HepG2 (cell line): ENCODE results near the gene CEACAM3. TPM values are rescaled to one million over a fixed set of nuclear protein-coding genes. Genes with fewer than 3 reads are reported as not detected.

Experiments
- AKNA ChIP-seq: sonication (generic); formaldehyde crosslinking; IDR thresholded peaks from 2 replicates; pipeline ENCODE4 v1.4.0; 2020; ENCODE audit warnings: missing genetic modification reagents, borderline replicate concordance
- SALL1 ChIP-seq: sonication (generic); formaldehyde crosslinking; IDR thresholded peaks from 2 replicates; pipeline ENCODE4 v1.8.0; 2022; ENCODE audit warnings: mild to moderate bottlenecking, missing genetic modification reagents
- SNAPC4 ChIP-seq: sonication (generic); formaldehyde crosslinking; IDR thresholded peaks from 2 replicates; pipeline ENCODE4 v1.4.0; 2020; ENCODE audit warnings: mild to moderate bottlenecking, missing genetic modification reagents
- TBP ChIP-seq: sonication (generic); formaldehyde crosslinking; IDR thresholded peaks from 2 replicates; pipeline ENCODE4 v1.5.0; 2020; ENCODE audit warnings: missing genetic modification reagents
- YEATS2 ChIP-seq: sonication (generic); formaldehyde crosslinking; IDR thresholded peaks from 2 replicates; pipeline ENCODE4 v1.4.0; 2020; ENCODE audit warnings: missing genetic modification reagents, borderline replicate concordance
- ZBTB1 ChIP-seq: sonication (generic); formaldehyde crosslinking; IDR thresholded peaks from 2 replicates; pipeline ENCODE4 v1.4.0; 2020; ENCODE audit warnings: missing genetic modification reagents, borderline replicate concordance
- ZFY ChIP-seq: sonication (generic); formaldehyde crosslinking; IDR thresholded peaks from 2 replicates; pipeline ENCODE4 v1.4.0; 2020; ENCODE audit warnings: missing genetic modification reagents
- ZNF12 ChIP-seq: sonication (generic); formaldehyde crosslinking; IDR thresholded peaks from 2 replicates; pipeline ENCODE4 v1.5.0; 2020; ENCODE audit warnings: missing genetic modification reagents
- ZNF160 ChIP-seq: sonication (generic); formaldehyde crosslinking; IDR thresholded peaks from 2 replicates; pipeline ENCODE4 v1.8.0; 2022; ENCODE audit warnings: mild to moderate bottlenecking, inconsistent platforms, missing genetic modification reagents
- ZNF564 ChIP-seq: sonication (generic); formaldehyde crosslinking; IDR thresholded peaks from 2 replicates; pipeline ENCODE4 v1.8.1; 2023; ENCODE audit warnings: mild to moderate bottlenecking, missing genetic modification reagents
- ZNF580 ChIP-seq: IDR thresholded peaks from 2 replicates; pipeline ENCODE4 v1.6.1; 2016; ENCODE audit warnings: low read depth, borderline replicate concordance
- ZNF629 ChIP-seq: sonication (generic); formaldehyde crosslinking; conservative IDR thresholded peaks from 2 replicates; pipeline ENCODE4 v1.5.0; 2020; ENCODE audit warnings: missing genetic modification reagents
- polyA plus RNA-seq, 8 experiments: library from polyadenylated mRNA; depleted of rRNA in 3 of 8; stranded (reverse) in 7 of 8; unstranded in 1 of 8; fragments of >200 nt; fragmentation: Illumina TruSeq in 4 of 8; extraction: Trizol in 4 of 8; gene quantifications; 2 replicates each; pipeline versions ENCODE4 v1.2.1 to v1.2.3, GENCODE V29; 2011 to 2016; ENCODE audit warnings: low read depth in 4 of 8, missing spikeins in 1 of 8, mixed read lengths in 1 of 8; ENCODE audit not compliant: insufficient read depth in 1 of 8
- total RNA-seq, 5 experiments: library from RNA; depleted of rRNA; stranded (reverse); fragments of >200 nt; fragmentation: Illumina TruSeq; extraction: Trizol; gene quantifications; 2 replicates each; pipeline ENCODE4 v1.2.3, GENCODE V29; 2016; ENCODE audit warnings: low read depth in 1 of 5
- TF ChIP-seq, protein P1 (sequence below): sonication (generic); formaldehyde crosslinking; IDR thresholded peaks from 2 replicates; pipeline ENCODE4 v1.5.1; 2020; ENCODE audit warnings: mild to moderate bottlenecking, missing genetic modification reagents, borderline replicate concordance
- TF ChIP-seq, protein P2 (sequence below): sonication (generic); formaldehyde crosslinking; IDR thresholded peaks from 2 replicates; pipeline ENCODE4 v1.5.1; 2020; ENCODE audit warnings: missing genetic modification reagents, mild to moderate bottlenecking, borderline replicate concordance

The CEACAM3 gene
- total and polyA plus RNA-seq, 2 of the 13 experiments (the other 11 are each of a cell fraction or from before 2014, with no cell fraction given): not detected

DNA sequence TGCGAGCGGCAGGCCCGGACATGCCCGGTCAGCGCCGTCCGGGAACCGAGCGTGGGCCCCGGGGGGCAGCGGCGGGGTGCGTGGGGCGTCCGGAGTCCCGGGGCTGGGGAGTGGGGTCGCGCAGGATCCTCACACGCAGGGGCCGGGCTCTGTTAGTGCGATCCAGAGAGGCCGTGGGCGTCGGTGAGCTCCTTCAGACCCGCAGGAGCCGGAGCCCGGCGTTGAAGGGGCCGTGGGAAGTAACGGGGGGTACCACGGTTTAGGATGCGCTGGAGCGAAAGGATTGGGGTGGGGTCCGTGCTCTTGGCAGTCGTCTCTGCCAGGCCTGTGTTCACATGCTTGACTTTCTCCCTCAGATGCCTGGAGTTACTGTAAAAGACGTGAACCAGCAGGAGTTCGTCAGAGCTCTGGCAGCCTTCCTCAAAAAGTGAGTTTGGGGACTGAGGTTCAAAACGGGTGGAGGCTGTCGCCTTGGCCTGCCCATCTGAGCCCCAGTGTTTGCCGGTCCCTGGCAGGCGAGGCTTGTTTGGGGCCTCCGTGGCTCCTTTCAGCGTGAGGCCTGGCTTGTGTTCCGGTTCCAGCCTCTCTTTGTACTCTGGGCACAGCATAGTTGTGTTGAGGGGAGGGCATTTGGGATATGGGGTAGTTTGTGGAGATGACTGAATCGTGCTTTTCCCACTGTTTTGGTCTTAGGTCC, 64.2 kb downstream of the CEACAM3 start (continued):
- TF ChIP-seq AKNA (CRISPR knock-in tag) (no peak; the same call in 1 of the 2 replicates), YEATS2 (CRISPR knock-in tag) (peak; percentile 52; the same call in 1 of the 2 replicates), ZNF580 (CRISPR knock-in tag) (no peak), ZNF629 (CRISPR knock-in tag) (no peak), TBP (CRISPR knock-in tag) (no peak), ZNF160 (CRISPR knock-in tag) (no peak), SNAPC4 (CRISPR knock-in tag) (no peak), SALL1 (peak; percentile 52), ZFY (CRISPR knock-in tag) (peak; percentile 16; the same call in 1 of the 2 replicates), ZBTB1 (CRISPR knock-in tag) (no peak), ZNF12 (CRISPR knock-in tag) (no peak; the same call in 1 of the 2 replicates), ZNF564 (0 out of 2 replicates have a peak, but pooled peaks have one; percentile 21)
- TF ChIP-seq, protein P1, sequence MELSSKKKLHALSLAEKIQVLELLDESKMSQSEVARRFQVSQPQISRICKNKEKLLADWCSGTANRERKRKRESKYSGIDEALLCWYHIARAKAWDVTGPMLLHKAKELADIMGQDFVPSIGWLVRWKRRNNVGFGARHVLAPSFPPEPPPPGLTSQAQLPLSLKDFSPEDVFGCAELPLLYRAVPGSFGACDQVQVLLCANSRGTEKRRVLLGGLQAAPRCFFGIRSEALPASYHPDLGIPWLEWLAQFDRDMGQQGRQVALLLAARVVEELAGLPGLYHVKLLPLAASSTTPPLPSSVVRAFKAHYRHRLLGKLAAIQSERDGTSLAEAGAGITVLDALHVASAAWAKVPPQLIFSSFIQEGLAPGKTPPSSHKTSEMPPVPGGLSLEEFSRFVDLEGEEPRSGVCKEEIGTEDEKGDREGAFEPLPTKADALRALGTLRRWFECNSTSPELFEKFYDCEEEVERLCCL (CRISPR knock-in tag): no peak
- TF ChIP-seq, protein P2, sequence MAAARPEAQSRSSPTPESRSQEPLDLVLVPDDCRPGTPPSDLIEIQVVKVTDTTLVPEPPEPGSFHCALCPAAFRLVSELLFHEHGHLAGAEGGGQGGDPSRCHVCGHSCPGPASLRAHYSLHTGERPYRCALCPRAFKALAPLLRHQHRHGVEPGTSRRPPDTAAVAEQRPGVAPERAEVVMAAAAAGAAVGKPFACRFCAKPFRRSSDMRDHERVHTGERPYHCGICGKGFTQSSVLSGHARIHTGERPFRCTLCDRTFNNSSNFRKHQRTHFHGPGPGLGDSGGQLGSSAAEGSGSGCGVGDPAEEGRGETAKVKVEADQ (CRISPR knock-in tag): 0 out of 2 replicates have a peak, but pooled peaks have one; percentile 6
